Bronchial epithelial cell (primary cell): ENCODE results near the gene DCDC2. TPM values are rescaled to one million over a fixed set of nuclear protein-coding genes. Genes with fewer than 3 reads are reported as not detected.
"Not testable (repeated sequence)": the region's sequence is repeated elsewhere in the genome, so short reads cannot be mapped to it uniquely, and the experiment has no call there.

Experiments used
- DNase-seq: peaks from one replicate; pipeline ENCODE4 v3.0.0-alpha.2; 2010; ENCODE audit warnings: low read depth
- FAIRE-seq: peaks from 2 replicates; lab custom pipeline; 2011; peaks lifted over from hg19 to GRCh38; lab: Jason Lieb, UNC
- H3K27me3 ChIP-seq: 2 replicates; pipeline ENCODE4 v1.5.1; 2011; ENCODE audit warnings: low read length; ENCODE audit not compliant: control insufficient read depth, insufficient read depth
- H3K36me3 ChIP-seq: 2 replicates; pipeline ENCODE4 v1.5.1; 2011; ENCODE audit warnings: low read length; ENCODE audit not compliant: control insufficient read depth, insufficient read depth
- H3K4me3 ChIP-seq: 2 replicates; pipeline ENCODE4 v1.5.1; 2011; ENCODE audit warnings: mild to moderate bottlenecking, low read depth, low read length, control low read depth
- CTCF ChIP-seq: IDR thresholded peaks from 2 replicates; pipeline ENCODE4 v1.5.1; 2011; ENCODE audit warnings: mild to moderate bottlenecking, moderate library complexity, low read length, control low read depth, inconsistent platforms; ENCODE audit not compliant: insufficient read depth, severe bottlenecking
- total RNA-seq: library from RNA; depleted of rRNA; stranded (reverse); fragments of >200 nt; gene quantifications from 2 replicates; pipeline ENCODE4 v1.2.1, GENCODE V29; 2014

Gene DCDC2
- total RNA-seq, 1 donor from 2014 or later, result under 0.01 TPM

- Histone ChIP-seq H3K4me3 (no peak overlapping the region), H3K27me3 (no peaks in the 10 kb centered on the region), H3K36me3 (no peaks in the 10 kb centered on the region)
- no peak for TF ChIP-seq CTCF
- no peak for DNase-seq
- no peak for FAIRE-seq
Observed at GRCh38 chr6:24240943-24241342, 116.9 kb downstream of the DCDC2 start.

- H3K36me3 ChIP-seq, result no peaks in the 10 kb centered on the region
- no peak overlapping the region for H3K4me3 ChIP-seq
- TF ChIP-seq CTCF, result no peak
- FAIRE-seq, result no peak
- no peaks in the 10 kb centered on the region for H3K27me3 ChIP-seq
- no peak for DNase-seq
Observed at GRCh38 chr6:24240380-24240928, 117.4 kb downstream of the DCDC2 start.

- Histone ChIP-seq H3K4me3 (no peak overlapping the region), H3K36me3 (no peaks in the 10 kb centered on the region), H3K27me3 (no peaks in the 10 kb centered on the region)
- no peak for FAIRE-seq
- TF ChIP-seq CTCF, result no peak
- no peak for DNase-seq
Observed at GRCh38 chr6:24238700-24239099, 119.2 kb downstream of the DCDC2 start.

- H3K36me3 ChIP-seq, H3K27me3 ChIP-seq, DNase-seq, H3K4me3 ChIP-seq, FAIRE-seq: not testable (repeated sequence)
Observed at GRCh38 chr6:24236779-24237178, 121.1 kb downstream of the DCDC2 start.

GRCh38 chr6:24233813-24234442 is 123.9 kb downstream of the DCDC2 start:
- FAIRE-seq, result no peak
- no peaks in the 10 kb centered on the region for H3K27me3 ChIP-seq

More at GRCh38 chr6:24233813-24234442, 123.9 kb downstream of the DCDC2 start:
- Histone ChIP-seq H3K36me3 (no peaks in the 10 kb centered on the region), H3K4me3 (no peak overlapping the region)
- DNase-seq, result no peak
- TF ChIP-seq CTCF, result no peak
